ENCODE results near the gene NRXN2.

NRXN2 gene

DNA sequence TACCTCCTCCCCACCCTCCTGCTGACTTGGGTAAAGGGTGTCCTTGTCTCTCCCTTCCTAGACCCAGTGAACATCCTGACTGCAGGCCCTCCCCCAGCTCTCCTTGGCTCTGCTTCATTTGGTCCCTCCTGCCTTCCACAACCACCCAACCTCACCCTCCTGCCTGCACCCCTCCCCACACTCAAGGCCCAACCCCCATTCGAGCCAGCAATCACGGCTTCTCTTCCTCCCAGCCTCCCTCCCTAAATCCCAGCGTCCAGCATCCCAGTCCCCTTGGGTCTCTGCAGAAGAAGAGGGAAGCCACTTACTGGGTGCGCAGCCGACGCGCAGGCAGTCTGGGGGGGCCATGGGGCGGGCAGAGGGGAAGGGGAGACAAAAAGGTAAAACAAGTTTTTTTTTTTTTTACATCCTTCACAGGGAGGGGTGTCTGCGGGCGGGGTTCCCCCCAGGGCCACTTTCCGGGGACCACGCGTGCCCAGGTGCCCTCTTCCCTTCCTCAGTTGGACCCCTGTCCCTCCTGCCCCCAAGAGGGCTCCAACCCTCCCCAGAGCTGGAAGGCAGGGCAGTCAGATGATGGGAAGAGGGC, 69.5 kb downstream of the NRXN2 start:
- DNase-seq (ENCODE audit: low read depth in 2 of 3, low spot score in 2 of 3) = no peak

DNA sequence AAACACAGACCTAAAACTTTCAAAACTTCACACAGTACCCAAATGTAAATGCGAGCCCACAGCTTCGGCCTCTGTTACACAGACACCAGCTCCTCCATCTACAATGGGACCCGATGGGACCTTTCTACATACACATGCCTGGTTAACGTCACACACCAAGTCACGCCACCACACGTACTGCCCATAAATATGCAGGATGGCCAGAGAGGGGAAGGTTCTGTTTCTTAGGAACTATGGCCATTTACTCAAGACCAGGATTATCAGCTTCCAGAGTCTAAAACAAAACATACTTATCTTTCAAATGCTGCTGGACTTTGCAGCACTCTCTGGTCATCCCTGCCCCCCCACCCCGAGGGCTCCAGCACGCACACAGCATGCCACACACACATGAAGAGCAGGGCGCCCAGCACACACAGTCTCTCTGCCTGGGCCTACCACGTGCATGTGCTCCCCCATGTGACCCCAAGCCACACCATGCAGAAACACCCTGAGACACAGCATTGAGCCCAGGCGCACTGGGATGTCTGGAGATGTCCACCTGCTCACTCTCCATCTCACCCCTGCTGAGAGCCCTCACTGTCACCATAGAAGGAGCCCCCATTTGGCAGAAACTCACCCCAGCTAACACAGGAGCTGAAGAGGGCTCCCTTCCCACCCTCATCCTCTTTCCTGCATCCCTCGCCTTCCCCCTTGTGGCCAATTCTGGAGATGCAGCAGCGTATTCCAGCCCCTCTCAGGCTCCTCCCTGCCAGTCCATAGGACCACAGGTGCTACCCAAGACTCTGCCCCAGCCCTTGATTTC, 70.2 kb downstream of the NRXN2 start:
- peak; percentile 36 to 77 (median 70) for DNase-seq (ENCODE audit: low read depth in 2 of 3, low spot score in 2 of 3)

DNA sequence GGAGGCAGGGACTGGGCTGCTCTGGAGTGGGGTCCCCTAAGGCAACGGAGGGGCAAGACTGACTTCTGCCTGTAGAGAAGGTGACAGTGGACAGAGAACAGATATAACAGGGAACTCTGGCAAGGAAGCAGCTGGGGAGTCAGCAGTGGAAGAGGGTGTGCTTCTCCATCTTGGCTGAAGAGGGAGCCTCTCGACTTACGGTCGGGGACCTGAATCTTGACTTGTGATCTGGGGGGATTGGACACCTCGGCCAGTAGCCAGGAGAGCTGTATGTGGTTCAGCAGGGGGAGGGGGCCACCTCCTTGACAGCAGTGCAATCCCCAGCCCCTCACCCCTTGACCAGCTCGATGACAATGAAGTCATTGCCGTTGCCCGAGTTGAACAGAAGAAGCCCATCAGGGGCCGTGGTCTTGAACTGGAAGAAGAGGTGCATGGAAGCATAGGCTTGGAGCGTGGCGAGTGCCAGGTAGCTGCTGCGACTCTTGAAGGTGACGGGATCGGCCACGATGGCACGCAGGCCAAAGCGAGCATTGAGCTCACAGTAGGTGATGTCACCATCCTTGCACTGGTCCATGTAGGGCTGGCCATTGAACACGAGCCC, 72.0 kb downstream of the NRXN2 start:
- DNase-seq (ENCODE audit: low read depth in 2 of 3, low spot score in 2 of 3) = no peak

DNA sequence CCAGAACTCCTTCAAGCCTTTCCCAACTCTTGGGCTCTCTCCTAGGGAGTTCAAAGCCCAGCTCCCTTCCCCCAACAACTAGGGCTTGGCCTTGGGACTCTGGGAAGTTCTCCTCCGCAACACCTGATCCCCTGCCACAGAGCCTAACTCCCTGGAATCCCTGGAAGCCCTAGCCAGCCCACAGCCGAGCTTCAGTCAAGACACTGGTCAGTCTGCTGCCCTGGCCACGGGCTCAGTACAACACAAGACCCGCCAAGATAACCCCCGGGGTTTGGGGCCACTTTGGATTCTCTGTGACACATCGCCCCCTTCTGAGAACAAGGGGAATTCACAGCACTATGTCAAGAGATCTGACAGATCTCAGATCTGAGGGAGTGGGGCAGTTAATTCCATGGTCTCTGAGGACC, 73.7 kb downstream of the NRXN2 start:
- no peak for DNase-seq (ENCODE audit: low read depth in 2 of 3, low spot score in 2 of 3)

DNA sequence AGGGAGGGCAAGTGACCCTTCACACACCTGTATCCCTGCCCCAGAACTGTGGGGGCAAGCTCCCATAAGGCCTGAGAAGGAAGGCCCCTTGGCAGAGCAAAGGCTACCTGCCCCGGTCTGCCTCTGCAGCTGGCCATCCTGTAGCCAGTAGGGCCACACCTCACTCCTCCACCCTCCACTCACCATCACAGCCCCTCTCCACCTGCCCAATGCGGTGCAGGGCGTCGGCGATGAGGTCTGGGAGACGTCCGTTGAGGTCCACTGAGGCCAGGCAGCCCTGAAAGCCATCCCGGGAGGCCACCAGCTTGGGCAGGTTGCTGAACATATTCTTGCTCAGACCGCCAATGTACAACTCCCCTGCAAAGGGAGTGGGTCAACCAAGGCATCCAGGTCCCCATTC, 74.4 kb downstream of the NRXN2 start:
- DNase-seq (ENCODE audit: low read depth in 2 of 3, low spot score in 2 of 3) = no peak

DNA sequence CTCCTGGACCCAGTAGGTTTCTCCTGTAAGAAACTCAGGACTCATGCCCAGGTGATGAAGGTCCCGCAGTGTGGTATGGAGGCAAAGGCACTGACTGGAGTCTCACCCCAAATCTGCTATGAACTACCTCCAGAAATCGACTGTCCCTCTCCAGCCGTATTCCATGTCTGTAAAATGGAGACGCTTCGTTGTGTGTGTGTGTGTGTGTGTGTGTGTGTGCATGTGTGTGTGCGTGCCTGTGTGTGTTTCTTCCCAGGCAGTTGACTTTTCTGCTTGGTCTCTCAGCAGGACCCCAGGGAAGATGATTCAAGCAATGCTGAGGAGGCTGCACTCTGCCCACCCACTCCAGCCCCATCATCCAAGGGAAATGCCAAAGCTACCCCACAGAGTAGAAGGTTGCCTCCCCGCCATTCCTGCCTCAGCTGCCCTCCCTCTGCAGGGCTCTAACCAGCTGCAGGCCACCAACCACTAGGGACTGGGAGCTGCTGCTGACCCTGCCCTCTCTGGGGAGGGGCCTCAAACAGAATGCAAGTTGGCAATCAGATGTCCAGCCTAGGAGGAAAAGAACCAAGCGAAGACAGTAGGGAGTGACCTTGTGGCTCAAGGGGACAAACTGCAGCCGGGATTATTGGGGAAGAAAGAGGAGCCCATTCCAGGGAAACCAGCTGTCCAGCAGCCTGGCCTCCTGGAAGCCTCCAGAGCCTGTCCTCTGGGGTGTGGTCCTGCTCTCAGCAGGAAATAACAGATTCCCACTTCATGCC, 75.8 kb downstream of the NRXN2 start:
- DNase-seq (ENCODE audit: low read depth in 2 of 3, low spot score in 2 of 3) = no peak

DNA sequence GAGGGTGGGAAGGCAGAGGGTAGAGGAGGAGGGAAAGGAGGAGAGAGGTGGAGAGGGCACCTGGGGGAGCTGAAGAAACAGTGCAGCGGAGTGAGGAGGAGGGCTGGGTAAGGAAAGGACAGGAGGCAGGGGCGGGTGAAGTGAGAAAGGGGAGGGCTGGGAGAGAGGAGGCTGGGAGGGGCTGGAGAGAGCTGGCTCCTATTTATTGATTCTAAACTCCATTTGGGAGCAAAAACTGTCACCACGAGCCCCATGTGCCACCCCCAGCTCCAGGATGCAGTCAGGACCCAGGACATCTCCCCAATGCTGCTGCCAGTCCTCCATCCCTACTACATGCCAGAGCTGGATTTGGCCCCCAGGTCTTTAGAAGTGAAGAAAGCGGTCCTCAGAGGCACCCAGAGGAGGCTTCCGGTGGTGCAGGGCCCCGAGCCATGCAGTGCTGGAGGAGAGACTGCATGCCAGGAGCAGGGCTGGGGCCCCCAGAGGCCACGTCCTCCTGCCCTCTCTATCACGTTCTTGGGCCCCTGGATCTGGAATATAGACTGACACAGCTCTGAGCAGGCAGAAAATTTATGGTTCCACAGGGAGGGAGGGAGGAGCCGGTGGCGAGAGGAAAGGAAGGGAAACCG, 78.2 kb downstream of the NRXN2 start:
- no peak for DNase-seq (ENCODE audit: low read depth in 2 of 3, low spot score in 2 of 3)

DNA sequence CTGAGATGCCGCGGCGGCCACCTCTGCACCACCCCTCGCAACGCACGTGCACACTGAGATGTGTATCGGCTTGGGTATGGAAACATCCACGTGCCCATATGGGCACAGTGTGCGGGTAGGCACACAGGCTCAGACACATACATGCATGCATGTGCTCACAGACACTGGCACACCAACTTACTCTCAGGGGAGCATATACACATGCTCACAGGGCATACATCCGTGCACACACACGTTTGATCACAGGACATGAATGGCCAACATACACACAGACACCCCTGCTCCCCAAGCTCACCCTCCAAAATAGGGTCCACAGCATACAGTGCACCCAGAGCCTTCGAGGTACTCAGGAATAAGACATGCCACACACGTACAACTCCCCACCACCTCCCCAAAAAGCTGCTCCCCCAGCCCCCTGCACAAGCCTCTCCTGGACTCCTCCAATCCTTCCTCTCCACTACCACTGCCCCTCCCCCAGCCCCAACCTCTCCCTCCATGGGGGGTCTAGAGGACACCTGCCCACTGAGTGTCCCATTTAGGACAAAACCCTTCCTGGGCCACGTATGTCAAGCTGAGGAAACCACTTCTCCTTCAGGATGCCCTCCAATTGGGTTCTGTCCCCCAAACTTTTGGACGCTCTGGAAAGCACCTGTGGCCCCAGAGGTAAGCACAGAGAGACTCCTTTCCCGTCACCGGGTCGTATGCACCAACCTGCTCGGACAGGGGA, 78.9 kb downstream of the NRXN2 start:
- no peak for DNase-seq (ENCODE audit: low read depth in 2 of 3, low spot score in 2 of 3)

DNA sequence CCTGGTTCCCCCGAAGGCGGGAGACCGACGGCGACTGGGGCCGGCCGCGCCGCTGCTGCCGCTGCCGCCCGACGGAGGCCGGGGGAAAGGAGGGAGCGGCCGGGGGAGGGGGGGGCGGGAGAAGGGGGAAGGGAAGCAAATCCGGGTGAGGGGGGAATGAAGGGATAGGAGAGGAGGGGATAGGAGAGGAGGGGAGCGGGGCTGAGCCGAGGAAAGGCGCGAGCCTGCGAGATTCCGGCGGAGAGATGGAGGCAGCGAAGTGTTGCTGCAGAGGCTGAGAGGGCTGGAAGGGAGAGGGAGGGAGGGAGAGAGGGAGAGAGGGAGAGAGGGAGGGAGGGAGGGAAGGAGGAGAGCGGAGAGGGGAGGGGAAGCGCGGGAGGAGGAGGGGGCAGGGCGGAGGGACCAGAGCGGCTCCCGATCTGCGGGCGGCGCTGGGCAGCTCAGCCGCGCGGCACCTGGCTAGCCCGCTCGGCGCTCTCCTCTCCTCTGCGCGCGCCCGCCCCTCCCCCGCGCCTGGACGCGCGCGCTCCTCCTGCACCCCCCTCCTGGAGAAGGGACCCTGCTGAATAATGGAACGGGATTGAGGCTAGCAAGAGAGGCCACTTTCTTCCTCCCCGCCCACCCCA, 79.6 kb downstream of the NRXN2 start:
- no peak for DNase-seq (ENCODE audit: low read depth in 2 of 3, low spot score in 2 of 3)

DNA sequence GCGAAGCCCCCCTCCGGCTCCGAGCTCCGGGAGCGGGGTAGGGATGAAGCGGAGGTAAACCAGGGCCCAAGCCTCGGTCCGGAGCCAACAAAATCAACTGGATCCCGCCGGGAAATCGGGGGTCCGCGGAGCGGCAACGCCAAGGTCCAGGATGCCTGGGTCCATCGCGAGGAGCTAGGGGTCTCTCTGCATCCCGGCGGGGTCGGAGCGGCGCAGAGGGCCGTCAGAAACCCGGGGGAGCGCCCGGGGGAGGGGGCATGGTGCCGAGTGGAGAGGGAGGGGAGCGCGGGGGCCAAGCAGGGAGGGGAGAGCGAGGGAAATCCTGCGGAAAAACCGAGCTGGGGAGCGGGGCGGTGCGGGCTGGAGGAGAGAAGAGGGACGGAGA, 80.1 kb downstream of the NRXN2 start:
- no peak for DNase-seq (ENCODE audit: low read depth in 2 of 3, low spot score in 2 of 3)

DNA sequence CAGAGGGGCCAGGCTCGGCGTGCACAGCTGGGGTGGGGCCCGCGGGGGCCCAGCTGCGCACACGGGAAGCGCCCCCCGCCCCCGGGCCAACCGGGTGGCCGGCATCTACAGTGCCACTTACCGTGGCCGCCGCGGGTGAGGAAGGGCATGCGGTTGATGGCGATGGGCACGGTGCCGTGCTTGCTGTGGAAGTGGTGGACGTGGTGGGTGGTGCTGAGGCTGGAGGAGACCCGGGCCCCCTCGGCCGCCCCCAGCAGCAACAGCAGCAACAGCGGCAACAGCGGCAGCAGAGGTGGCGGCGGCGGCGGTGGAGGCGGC, 80.6 kb downstream of the NRXN2 start:
- no peak for DNase-seq (ENCODE audit: low read depth in 2 of 3, low spot score in 2 of 3)

DNA sequence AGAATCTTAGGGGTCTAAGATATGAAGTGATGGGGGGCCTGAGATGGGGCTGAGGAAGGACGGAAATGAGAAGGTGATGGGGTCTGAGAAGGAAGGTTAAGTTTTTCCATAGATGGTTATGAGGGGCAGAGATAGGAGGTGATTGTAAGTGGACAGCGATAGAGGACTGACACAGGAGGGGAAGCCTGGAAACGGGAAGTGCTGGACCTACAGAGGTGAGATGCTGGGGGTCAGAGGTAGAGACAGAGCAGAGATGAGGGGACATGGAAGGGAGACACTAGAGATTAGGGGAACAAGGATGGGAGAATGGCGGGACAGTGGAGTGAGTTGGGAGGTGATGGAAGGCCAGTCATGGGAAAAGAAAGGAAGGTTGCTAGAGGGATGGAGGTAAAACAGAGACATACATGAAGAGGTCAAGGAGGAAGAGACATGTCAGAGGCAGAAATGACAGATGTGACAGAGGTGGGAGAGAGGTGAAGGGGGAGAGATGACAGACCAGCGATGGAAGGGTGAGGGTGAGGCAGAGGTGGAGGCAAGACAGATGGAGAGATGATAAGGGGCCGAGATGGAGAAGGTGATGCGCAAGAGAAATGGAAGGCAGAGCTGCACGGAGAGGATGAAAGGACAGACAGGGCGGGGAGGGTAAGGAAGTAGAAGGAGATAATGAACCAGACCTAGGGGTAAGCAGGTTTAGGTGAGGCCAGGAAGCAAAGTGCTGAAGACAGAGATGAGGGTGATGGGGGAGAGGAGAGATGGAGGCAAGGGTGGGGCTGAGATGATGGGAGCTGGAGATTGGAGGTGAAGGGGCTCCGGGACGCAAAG, 81.2 kb downstream of the NRXN2 start:
- DNase-seq (ENCODE audit: low read depth in 2 of 3, low spot score in 2 of 3) = no peak

DNA sequence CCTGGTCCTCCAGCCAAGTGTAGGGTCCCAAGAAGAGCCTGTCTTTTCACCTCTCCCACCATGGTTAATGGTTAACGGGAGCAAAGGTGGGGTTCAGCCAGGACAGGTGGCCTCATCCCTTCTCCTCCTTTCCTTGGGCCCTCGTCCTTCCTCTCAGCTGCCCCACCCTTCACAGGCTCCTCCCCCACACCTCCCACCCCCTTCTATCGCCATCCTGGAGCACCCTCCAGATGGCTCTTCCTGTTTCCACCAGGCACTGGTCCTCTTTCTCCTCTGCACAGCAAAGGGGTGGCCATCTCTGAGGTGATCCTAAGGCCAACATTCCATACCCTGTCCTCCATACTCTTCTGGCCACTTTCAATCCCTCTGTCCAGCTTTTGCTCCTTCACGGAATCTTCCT, 83.1 kb downstream of the NRXN2 start:
- DNase-seq (ENCODE audit: low read depth in 2 of 3, low spot score in 2 of 3) = no peak

DNA sequence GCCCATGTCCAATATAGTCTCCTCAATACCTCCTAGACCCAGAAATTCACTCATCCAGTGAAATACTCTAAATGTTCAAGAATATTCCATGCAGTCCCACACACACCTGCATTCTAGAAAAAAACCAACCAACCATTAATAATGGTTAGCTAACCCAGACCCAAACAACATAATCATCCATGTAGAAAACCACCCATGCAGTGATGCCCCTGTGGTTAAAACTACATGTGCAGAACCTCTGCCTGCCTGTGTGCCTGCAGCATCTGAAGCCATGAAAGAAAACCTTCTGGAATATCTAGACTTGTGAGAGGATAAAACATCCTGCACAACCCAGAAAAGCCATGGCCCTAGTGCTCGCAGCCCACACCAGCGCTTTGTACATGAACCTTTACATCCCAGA, 84.2 kb downstream of the NRXN2 start:
- DNase-seq (ENCODE audit: low read depth in 2 of 3, low spot score in 2 of 3) = no peak

DNA sequence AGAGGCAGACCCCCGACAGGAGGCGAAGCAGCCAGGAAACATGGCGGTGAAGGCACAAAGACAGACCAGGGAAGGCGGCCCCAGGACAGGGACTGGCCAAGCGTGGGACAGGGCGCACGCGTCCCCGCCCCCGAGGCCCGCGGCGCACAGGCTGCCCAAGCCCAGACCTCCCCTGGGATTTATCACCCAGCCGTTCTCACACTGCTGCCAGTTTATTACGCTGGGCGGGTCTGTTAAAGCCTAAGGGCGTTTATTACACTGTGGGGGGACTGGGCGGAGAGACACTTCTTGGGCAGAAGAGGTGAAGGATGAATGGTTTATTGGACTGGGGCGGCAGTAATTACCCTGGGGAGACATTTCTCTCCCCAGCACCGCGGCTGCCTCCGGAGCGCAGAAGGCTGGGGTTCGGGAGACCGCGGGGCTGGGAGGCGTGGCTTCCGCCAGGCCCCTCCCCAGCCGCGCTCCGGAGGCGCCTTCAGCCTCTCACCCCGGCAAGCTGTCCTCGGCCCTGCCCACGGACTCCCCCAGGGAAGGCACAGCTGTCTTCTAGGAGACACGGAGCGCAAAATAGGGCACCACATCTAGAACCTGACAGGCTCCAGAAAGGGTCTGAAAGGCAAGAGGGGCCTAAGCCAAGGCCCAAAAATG, 84.9 kb downstream of the NRXN2 start:
- no peak for DNase-seq (ENCODE audit: low read depth in 2 of 3, low spot score in 2 of 3)

DNA sequence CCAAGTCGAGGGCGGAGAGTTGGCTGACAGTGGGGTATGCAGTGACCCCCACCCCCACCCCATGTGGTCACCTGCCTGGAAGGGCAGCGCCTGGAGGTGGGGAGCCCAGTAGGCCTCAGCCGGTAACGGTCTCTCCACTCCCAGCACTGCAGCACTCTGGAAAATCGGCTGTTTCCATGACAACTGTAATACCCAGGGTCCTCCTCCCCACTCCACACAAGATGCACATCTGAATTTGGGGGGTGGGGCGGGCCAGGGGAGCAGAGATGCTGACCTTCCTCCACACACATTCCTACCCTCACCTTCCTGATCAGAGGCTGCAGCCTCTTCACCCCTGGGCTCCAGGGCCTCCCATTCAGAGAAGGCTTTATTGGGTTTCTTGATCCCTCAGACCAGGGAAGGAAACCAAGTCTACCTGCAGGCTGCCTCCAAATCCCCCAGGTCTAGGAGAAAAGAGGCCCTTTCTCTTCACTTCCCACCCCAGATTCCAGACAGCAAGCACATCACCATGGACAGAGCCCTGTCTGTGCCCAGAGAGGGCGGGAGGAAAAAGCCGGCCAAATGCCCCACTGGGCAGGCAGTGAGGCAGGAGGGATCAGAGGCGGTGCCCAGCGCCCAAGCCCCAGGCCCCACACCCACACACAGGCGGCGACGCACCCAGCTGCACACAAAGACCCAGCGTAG, 85.5 kb downstream of the NRXN2 start:
- no peak for DNase-seq (ENCODE audit: low read depth in 2 of 3, low spot score in 2 of 3)

DNA sequence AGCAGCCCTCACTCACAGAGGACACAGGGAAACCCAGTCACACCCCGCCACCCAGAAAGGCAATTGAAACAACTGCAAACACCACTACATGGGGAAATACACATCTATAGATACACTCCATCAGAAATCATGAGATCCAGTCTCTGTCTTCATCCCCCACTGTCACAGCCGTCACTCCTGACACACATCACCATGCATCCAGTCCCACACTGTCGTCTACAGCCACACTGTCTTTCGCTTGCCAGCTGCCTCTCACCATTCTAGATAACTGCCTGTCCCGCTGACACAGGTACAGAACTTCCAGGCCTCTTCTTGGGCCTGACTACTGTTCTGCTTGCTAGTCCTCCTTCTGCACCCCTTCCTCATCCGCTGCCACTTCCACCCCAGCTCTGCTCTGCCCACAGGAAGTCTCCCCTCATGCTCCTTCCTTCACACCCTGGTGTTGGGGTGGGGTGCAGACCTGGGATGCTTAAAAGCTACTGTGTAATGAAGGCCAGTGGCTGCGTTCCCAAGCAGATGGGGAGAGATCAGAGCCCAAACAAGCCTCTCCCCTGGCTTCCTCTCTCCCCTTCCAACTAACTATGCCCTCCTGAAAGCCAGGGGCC, 89.3 kb downstream of the NRXN2 start:
- no peak for DNase-seq (ENCODE audit: low read depth in 2 of 3, low spot score in 2 of 3)

DNA sequence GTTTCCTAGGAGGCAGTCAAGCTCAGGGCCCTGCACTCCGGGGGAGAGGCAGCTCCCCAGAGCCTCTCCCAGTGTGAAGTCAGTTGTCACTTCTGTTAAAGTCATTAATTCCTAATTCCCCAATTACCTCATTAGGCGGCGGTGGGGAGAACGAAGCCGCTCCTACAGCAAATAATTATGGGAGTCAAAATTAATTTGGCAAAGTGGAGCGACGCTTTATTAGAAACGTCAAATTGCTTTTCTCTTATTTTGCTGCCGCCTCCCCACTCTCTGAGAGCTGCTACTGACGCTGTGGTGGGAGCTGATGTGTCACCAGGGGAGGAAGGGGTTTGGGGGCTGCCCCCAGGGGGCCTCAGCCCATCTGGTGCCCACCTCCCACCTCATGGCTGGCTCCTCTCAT, 90.3 kb downstream of the NRXN2 start:
- no peak for DNase-seq (ENCODE audit: low read depth in 2 of 3, low spot score in 2 of 3)

Measured in activated CD8-positive, alpha-beta memory T cell treated with anti-CD3 and anti-CD28 coated beads for 48 hours (primary cell).